ENCODE results near the gene RYR2. TPM values are rescaled to one million over a fixed set of nuclear protein-coding genes. Genes with fewer than 3 reads are reported as not detected.

The RYR2 gene
- total RNA-seq, 4 donors from 2014 or later, result 0.53 to 1.2 (median 0.57) TPM

GRCh38 chr1:237792726-237793125 lies 750.7 kb downstream of the RYR2 start:
- H3K27ac ChIP-seq, result no peak overlapping the region
- H3K4me3 ChIP-seq, result no peak overlapping the region
- no peak for TF ChIP-seq EP300 (IDR thresholded peaks at IDR 0.05)
- TF ChIP-seq POLR2AphosphoS5 (IDR thresholded peaks at IDR 0.05), result no peak
- TF ChIP-seq CTCF (IDR thresholded peaks at IDR 0.05), result no peak
- TF ChIP-seq POLR2A (IDR thresholded peaks at IDR 0.05), result no peak
- H3K9me3 ChIP-seq, result no peaks in the 10 kb centered on the region
- WGBS, result 93% methylated on average over 1 of the region's 1 CpG
- no peak for DNase-seq (ENCODE audit: low spot score in 2 of 2)
- H3K36me3 ChIP-seq, result no peaks in the 10 kb centered on the region
- H3K4me1 ChIP-seq, result no peaks in the 10 kb centered on the region
- H3K27me3 ChIP-seq, result no peaks in the 10 kb centered on the region

- Histone ChIP-seq H3K27me3 (no peaks in the 10 kb centered on the region), H3K4me3 (no peak overlapping the region), H3K4me1 (no peaks in the 10 kb centered on the region), H3K9me3 (no peaks in the 10 kb centered on the region), H3K27ac (no peak overlapping the region), H3K36me3 (no peaks in the 10 kb centered on the region)
- DNase-seq (ENCODE audit: low spot score in 2 of 2), result no peak
- TF ChIP-seq POLR2AphosphoS5 (IDR thresholded peaks at IDR 0.05) (no peak), CTCF (IDR thresholded peaks at IDR 0.05) (no peak), EP300 (IDR thresholded peaks at IDR 0.05) (no peak), POLR2A (IDR thresholded peaks at IDR 0.05) (no peak)
- 53% methylated on average over 3 of the region's 3 CpGs for WGBS
These were observed 752.1 kb downstream of the RYR2 start for GRCh38 chr1:237794071-237794470.

- 83% methylated on average over 13 of the region's 13 CpGs for WGBS
- TF ChIP-seq POLR2AphosphoS5 (IDR thresholded peaks at IDR 0.05) (no peak), EP300 (IDR thresholded peaks at IDR 0.05) (no peak), POLR2A (IDR thresholded peaks at IDR 0.05) (no peak), CTCF (IDR thresholded peaks at IDR 0.05) (no peak)
- H3K27me3 ChIP-seq, result no peaks in the 10 kb centered on the region
- no peak overlapping the region for H3K27ac ChIP-seq
- H3K4me3 ChIP-seq, result no peak overlapping the region
- H3K4me1 ChIP-seq, result no peaks in the 10 kb centered on the region
- no peaks in the 10 kb centered on the region for H3K9me3 ChIP-seq
- no peaks in the 10 kb centered on the region for H3K36me3 ChIP-seq
- DNase-seq (ENCODE audit: low spot score in 2 of 2), result no peak
These were observed 753.6 kb downstream of the RYR2 start for GRCh38 chr1:237795558-237795957.

DNA sequence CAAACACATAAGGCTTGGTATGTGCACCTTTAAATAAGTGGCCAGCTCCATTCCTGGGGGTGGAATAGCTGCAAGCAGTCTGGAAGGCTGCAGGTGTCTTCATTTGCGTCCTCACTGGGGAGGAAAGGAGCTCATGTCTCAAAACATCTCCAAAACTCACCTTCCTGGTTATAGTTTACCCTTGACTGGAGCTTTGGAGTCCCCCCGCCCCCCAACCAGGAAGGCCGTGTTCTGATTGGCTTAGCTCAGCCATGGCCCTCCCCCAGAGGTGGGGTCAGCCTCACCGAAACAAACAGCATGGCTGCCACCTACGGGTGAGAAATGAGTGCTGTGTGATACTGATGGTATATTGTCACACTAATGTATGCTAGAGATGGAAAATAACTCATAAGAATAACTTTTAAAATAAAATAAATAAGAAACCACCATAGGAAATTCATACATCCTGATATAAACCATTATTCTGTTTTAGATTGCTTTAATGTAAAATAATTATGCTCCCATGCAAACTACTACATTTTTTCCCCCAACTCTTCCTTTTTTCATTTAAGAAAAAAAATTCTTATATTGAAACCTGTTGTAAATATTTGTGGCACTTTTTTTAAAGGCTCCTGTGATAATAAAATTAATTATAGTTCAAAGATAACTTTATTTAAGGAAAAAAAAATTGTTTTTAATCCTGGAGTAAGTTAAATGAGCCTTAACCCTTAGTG lies 757.9 kb downstream of the RYR2 start:
- 66% methylated on average over 5 of the region's 5 CpGs for WGBS
- Histone ChIP-seq H3K4me1 (no peaks in the 10 kb centered on the region), H3K27me3 (no peaks in the 10 kb centered on the region), H3K9me3 (no peaks in the 10 kb centered on the region), H3K27ac (no peak overlapping the region), H3K4me3 (no peak overlapping the region), H3K36me3 (no peaks in the 10 kb centered on the region)
- no peak for DNase-seq (ENCODE audit: low spot score in 2 of 2)
- TF ChIP-seq CTCF (IDR thresholded peaks at IDR 0.05) (no peak), EP300 (IDR thresholded peaks at IDR 0.05) (no peak), POLR2A (IDR thresholded peaks at IDR 0.05) (no peak), POLR2AphosphoS5 (IDR thresholded peaks at IDR 0.05) (no peak)

DNA sequence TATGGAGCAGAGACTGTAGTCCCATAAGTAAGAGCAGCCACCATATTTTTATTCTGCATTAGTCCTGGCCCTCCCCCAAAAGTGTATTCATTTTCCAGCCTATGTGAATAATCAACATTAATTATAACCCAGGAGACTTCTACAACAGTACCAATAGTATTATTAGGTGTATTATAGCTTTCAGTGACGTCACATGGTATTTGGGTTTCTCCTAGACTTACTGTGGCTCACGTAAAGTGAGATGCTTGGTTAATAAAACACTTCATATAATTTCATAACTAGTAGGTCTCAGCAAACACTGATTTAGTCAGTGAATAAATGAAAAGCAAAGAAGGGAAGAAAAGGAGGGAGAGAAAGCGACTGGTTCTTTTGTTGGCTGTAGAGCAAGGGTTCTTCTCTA lies 762.5 kb downstream of the RYR2 start:
- no peak for DNase-seq (ENCODE audit: low spot score in 2 of 2)
- H3K27ac ChIP-seq, result no peak overlapping the region
- H3K4me1 ChIP-seq, result no peaks in the 10 kb centered on the region
- no peaks in the 10 kb centered on the region for H3K36me3 ChIP-seq
- 86% methylated on average over 3 of the region's 3 CpGs for WGBS
- no peaks in the 10 kb centered on the region for H3K9me3 ChIP-seq
- no peaks in the 10 kb centered on the region for H3K27me3 ChIP-seq
- H3K4me3 ChIP-seq, result no peak overlapping the region
- TF ChIP-seq POLR2A (IDR thresholded peaks at IDR 0.05) (no peak), POLR2AphosphoS5 (IDR thresholded peaks at IDR 0.05) (no peak), CTCF (IDR thresholded peaks at IDR 0.05) (no peak), EP300 (IDR thresholded peaks at IDR 0.05) (no peak)

Data from suprapubic skin (tissue), 4 donors.